Sigmoid colon (tissue), 3 donors: Measurements from ENCODE around the gene HOXA11.

ENCODE experiments used
- POLR2A ChIP-seq, 2 donors: fragments of 450-650 bp; IDR thresholded peaks; one replicate each; pipeline ENCODE4 v1.6.1; 2016; ENCODE audit warnings: antibody characterized with exemption in 2 of 2, mild to moderate bottlenecking in 2 of 2, moderate library complexity in 2 of 2
- TF ChIP-seq, protein P1 (sequence below), 4 experiments: fragments of 450-650 bp in 3 of 4; fragments of 200-600 bp in 1 of 4; IDR thresholded peaks; one replicate each; pipeline ENCODE4 v1.5.1; 2016 to 2019; ENCODE audit warnings: antibody characterized with exemption in 4 of 4, mild to moderate bottlenecking in 3 of 4, moderate library complexity in 2 of 4

DNA sequence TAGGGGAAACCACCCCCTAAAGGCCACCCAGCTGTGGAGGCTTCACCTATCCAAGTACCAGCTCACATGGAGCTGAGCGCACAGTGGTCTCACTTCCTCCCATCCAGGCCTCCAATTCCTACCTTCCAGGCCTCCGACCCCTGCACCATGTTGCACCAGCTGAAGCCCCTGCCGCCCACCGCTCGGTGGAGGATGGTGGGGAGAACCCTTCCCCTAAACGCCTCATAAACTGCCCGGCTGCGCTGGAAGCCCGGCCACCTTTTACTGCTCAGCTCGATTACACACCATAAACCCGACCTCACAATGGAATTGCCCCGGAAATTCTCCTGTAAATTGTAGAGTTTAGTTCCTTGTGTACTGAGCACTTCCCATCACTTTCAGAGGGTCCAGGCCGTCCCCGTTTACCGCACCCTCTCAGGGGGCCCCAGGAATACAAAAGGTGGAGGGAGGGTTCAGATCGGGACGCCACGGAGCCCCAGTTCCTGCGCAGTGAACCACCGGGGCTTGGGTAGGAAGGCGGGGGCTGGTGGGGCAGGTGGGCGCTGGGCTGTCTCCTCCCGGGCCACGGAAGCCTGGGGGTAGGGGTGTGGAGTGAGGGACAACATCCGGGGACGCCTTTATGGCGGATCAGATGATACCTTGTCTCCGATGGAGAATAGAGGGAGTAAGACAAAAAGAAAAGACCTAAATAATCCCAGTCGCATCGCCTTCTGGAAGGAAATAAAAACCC is 27.2 kb downstream of the HOXA11 start:
- TF ChIP-seq, protein P1, sequence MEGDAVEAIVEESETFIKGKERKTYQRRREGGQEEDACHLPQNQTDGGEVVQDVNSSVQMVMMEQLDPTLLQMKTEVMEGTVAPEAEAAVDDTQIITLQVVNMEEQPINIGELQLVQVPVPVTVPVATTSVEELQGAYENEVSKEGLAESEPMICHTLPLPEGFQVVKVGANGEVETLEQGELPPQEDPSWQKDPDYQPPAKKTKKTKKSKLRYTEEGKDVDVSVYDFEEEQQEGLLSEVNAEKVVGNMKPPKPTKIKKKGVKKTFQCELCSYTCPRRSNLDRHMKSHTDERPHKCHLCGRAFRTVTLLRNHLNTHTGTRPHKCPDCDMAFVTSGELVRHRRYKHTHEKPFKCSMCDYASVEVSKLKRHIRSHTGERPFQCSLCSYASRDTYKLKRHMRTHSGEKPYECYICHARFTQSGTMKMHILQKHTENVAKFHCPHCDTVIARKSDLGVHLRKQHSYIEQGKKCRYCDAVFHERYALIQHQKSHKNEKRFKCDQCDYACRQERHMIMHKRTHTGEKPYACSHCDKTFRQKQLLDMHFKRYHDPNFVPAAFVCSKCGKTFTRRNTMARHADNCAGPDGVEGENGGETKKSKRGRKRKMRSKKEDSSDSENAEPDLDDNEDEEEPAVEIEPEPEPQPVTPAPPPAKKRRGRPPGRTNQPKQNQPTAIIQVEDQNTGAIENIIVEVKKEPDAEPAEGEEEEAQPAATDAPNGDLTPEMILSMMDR (IDR thresholded peaks at IDR 0.05) = no peak
- no peak for TF ChIP-seq POLR2A (IDR thresholded peaks at IDR 0.05)
